OCI-LY3 (cell line): Measurements from ENCODE around the gene PLEKHA8.

Experiments
- CTCF ChIP-seq: fragments of 200-600, 300-600 bp; sonication (generic); IDR thresholded peaks from 2 replicates; pipeline ENCODE4 v1.5.1; 2014; ENCODE audit warnings: antibody characterized with exemption, low read length, low read depth
- EZH2phosphoT487 ChIP-seq: fragments of 200-600 bp; shearing (Covaris generic); IDR thresholded peaks from 2 replicates; pipeline ENCODE4 v1.6.1; 2018; ENCODE audit warnings: antibody characterized with exemption, mixed run types, low read depth

GRCh38 chr7:30167901-30168300 is 139.7 kb downstream of the PLEKHA8 start:
- TF ChIP-seq CTCF, result no peak
- no peak for TF ChIP-seq EZH2phosphoT487
